ENCODE results near the gene RGN.

- no peak for TF ChIP-seq SPI1 (IDR thresholded peaks at IDR 0.05; ENCODE audit: low read depth, low read length)
- TF ChIP-seq POLR2AphosphoS5 (IDR thresholded peaks at IDR 0.05; ENCODE audit: low read depth, low read length) = no peak
- TF ChIP-seq TAF1 (IDR thresholded peaks at IDR 0.05; ENCODE audit: low read depth, low read length) = no peak
Observed at GRCh38 chrX:47101206-47101605, 23.0 kb downstream of the RGN start.
